CD4-positive, CD25-positive, alpha-beta regulatory T cell (primary cell): Measurements from ENCODE around the gene PBX1. TPM values are rescaled to one million over a fixed set of nuclear protein-coding genes. Genes with fewer than 3 reads are reported as not detected.

Experiments used
- ATAC-seq, 2 donors: fragments of 150-1000 bp; cut with Tn5 transposase; one replicate each; pipeline ENCODE4 v1.10.0; 2021; ENCODE audit warnings: low read depth in 2 of 2, moderate number of reproducible peaks in 2 of 2, moderate library complexity in 1 of 2
- DNase-seq, 3 donors: peaks; one replicate each; pipeline versions ENCODE4 v3.0.0 to v3.0.0-alpha.2; 2012 to 2022; ENCODE audit warnings: mixed read lengths in 1 of 3
- H3K27ac ChIP-seq: one replicate; pipeline ENCODE4 v1.7.0; 2013; ENCODE audit warnings: mild to moderate bottlenecking, low read length; ENCODE audit not compliant: insufficient read depth, poor library complexity, severe bottlenecking
- H3K27me3 ChIP-seq: one replicate; pipeline ENCODE4 v1.7.0; 2013; ENCODE audit warnings: low read length; ENCODE audit not compliant: control insufficient read depth, insufficient read depth
- H3K36me3 ChIP-seq: one replicate; pipeline ENCODE4 v1.7.0; 2013; ENCODE audit warnings: mild to moderate bottlenecking, low read length, moderate library complexity; ENCODE audit not compliant: control insufficient read depth, insufficient read depth
- H3K4me1 ChIP-seq: 2 replicates; pipeline ENCODE4 v1.7.0; 2013; ENCODE audit warnings: mild to moderate bottlenecking, low read length; ENCODE audit not compliant: insufficient read depth, control insufficient read depth, poor library complexity, severe bottlenecking
- H3K4me3 ChIP-seq: one replicate; pipeline ENCODE4 v1.7.0; 2013; ENCODE audit warnings: low read depth, mild to moderate bottlenecking, low read length, moderate library complexity
- H3K9me3 ChIP-seq, 2 experiments: 1 replicate in 1 of 2; 2 replicates in 1 of 2; pipeline ENCODE4 v1.7.0; 2013; ENCODE audit warnings: low read length in 2 of 2, mild to moderate bottlenecking in 1 of 2, moderate library complexity in 1 of 2; ENCODE audit not compliant: control insufficient read depth in 2 of 2
- H3K27ac Mint-ChIP-seq, 3 donors: one replicate each; pipeline ENCODE4 v1.8.0; 2020 to 2022; ENCODE audit warnings: mild to moderate bottlenecking in 3 of 3, mixed read lengths in 3 of 3, moderate library complexity in 2 of 3
- H3K27me3 Mint-ChIP-seq: one replicate; pipeline ENCODE4 v1.8.0; 2022; ENCODE audit warnings: mild to moderate bottlenecking, mixed read lengths
- H3K36me3 Mint-ChIP-seq: one replicate; pipeline ENCODE4 v1.8.0; 2020; ENCODE audit warnings: mixed read lengths
- H3K4me1 Mint-ChIP-seq, 4 donors: one replicate each; pipeline ENCODE4 v1.8.0; 2020 to 2022; ENCODE audit warnings: mixed read lengths in 4 of 4, mild to moderate bottlenecking in 1 of 4
- H3K4me3 Mint-ChIP-seq, 4 donors: one replicate each; pipeline ENCODE4 v1.8.0; 2020 to 2022; ENCODE audit warnings: mild to moderate bottlenecking in 4 of 4, mixed read lengths in 4 of 4, moderate library complexity in 3 of 4
- H3K9me3 Mint-ChIP-seq, 7 donors: one replicate each; pipeline ENCODE4 v1.8.0; 2020 to 2022; ENCODE audit warnings: mixed read lengths in 7 of 7, mild to moderate bottlenecking in 3 of 7, moderate library complexity in 2 of 7
- polyA plus RNA-seq, 4 donors: library from polyadenylated mRNA; unstranded; fragments of 300-500 nt; fragmentation: Illumina TruSeq; gene quantifications; one replicate each; pipeline ENCODE4 v1.2.3, GENCODE V29; 2021
- total RNA-seq: library from RNA; stranded (reverse); gene quantifications from one replicate; pipeline ENCODE4 v1.2.3, GENCODE V29; 2022

Gene PBX1
- total and polyA plus RNA-seq, 5 donors from 2014 or later = 0.03 to 1.7 (median 0.10) TPM; not detected in 2

DNA sequence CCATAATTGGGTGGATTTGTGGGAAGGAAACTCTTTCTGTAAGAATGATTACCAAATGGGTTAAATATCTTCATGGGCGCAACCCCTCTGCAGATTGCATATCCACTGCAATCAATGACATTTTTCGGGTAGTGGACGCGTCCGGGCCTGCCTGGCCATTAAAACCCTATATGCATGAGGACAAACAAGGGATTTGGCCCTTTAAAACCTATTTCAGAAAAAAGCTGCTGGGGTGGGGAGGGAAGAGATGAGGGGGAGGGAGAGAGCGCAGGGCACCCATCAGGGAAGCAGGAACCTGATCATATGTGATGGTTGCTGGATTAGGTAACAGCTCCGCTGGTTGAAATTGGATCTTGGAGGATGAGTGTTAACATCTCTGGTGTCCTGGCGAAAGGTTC, 228.8 kb downstream of the PBX1 start:
- Histone ChIP-seq H3K36me3 (no peaks in the 10 kb centered on the region), H3K4me1 (no peaks in the 10 kb centered on the region), H3K27me3 (no peaks in the 10 kb centered on the region), H3K27ac (no peak overlapping the region), H3K4me3 (no peak overlapping the region), H3K9me3 (no peaks in the 10 kb centered on the region)
- ATAC-seq (no peak), DNase-seq (no peak)
- H3K4me1 Mint-ChIP-seq = peaks cover 0 to 4% (median 2%) of the 10 kb centered on the region in 4 donors
- peaks cover 11% of the 10 kb centered on the region for H3K27me3 Mint-ChIP-seq
- no peaks in the 10 kb centered on the region for H3K36me3 Mint-ChIP-seq
- H3K27ac Mint-ChIP-seq = no peak overlapping the region
- no peak overlapping the region for H3K4me3 Mint-ChIP-seq
- H3K9me3 Mint-ChIP-seq = peaks cover 0 to 5% (median 0%) of the 10 kb centered on the region in 7 donors

DNA sequence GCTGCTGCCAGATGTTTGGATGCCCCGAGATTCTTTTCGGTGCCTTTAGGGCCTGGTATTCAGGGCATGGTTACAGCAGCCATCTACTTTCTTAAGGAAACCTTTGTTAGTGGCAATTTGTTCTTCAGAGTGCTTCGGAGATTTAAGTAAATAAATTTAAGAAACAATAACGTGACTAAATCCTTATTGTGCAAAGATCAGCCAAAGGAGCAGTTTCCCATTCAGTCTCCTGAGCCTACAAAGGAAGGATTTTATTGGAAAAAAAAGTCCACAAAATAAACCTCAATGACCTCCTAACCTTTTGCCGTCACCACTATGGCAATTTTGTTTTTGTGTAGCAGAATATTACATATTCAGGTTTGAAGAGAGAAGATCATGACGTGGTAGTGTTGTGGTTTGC, 231.1 kb downstream of the PBX1 start:
- Histone ChIP-seq H3K9me3 (no peaks in the 10 kb centered on the region), H3K36me3 (no peaks in the 10 kb centered on the region), H3K4me3 (no peak overlapping the region), H3K27me3 (no peaks in the 10 kb centered on the region), H3K4me1 (no peaks in the 10 kb centered on the region), H3K27ac (no peak overlapping the region)
- H3K27ac Mint-ChIP-seq = no peak overlapping the region
- H3K9me3 Mint-ChIP-seq = peaks cover 0 to 5% (median 0%) of the 10 kb centered on the region in 7 donors
- peaks cover 0 to 4% (median 2%) of the 10 kb centered on the region in 4 donors for H3K4me1 Mint-ChIP-seq
- ATAC-seq (no peak), DNase-seq (no peak)
- H3K27me3 Mint-ChIP-seq = peaks cover 11% of the 10 kb centered on the region
- H3K4me3 Mint-ChIP-seq = no peak overlapping the region
- no peaks in the 10 kb centered on the region for H3K36me3 Mint-ChIP-seq

DNA sequence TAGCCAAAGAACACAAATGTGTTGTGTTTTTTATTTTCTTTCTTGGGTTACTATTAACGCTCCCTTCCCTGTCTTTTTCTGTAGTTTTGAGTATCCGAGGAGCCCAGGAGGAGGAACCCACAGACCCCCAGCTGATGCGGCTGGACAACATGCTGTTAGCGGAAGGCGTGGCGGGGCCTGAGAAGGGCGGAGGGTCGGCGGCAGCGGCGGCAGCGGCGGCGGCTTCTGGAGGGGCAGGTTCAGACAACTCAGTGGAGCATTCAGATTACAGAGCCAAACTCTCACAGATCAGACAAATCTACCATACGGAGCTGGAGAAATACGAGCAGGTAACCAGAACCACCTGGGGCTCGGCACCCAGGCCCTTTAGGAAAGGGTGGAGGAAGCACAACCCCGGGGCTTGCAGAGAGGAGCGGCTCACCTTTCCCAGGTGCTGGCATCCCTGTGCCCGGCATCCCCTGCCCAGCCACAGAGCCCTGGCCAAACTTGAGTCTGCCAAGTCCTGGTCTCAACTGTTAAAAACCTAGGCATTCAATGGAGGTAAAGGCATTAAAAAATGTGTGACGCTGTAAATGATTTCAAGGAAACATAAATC, 233.5 kb downstream of the PBX1 start:
- Histone ChIP-seq H3K9me3 (no peaks in the 10 kb centered on the region), H3K4me1 (no peaks in the 10 kb centered on the region), H3K4me3 (no peak overlapping the region), H3K27me3 (no peaks in the 10 kb centered on the region), H3K27ac (no peak overlapping the region), H3K36me3 (no peaks in the 10 kb centered on the region)
- peaks cover 7% of the 10 kb centered on the region for H3K27me3 Mint-ChIP-seq
- H3K4me3 Mint-ChIP-seq = no peak overlapping the region
- peaks cover 0 to 3% (median 0%) of the 10 kb centered on the region in 7 donors for H3K9me3 Mint-ChIP-seq
- ATAC-seq (no peak), DNase-seq (no peak)
- H3K4me1 Mint-ChIP-seq = no peaks in the 10 kb centered on the region
- H3K36me3 Mint-ChIP-seq = no peaks in the 10 kb centered on the region
- H3K27ac Mint-ChIP-seq = no peak overlapping the region

DNA sequence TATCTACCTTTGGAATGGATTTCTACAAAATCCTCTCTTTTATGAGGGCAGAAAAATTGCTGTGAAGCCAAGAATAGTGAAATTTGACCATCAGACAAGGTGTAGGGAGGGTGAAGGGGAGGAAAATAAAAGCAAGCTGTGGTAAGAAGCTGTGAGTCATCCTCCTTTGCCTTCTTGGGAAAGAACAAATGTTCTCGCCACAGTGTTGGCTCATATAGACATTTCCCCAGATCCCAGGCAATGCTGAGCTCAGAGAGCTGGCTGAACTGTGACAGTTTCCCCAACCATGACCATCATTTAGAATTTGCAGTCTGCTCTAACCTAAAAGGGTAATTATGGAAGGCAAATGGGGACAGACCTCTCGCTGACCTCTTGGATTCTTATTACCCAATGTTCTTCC, 235.4 kb downstream of the PBX1 start:
- H3K36me3 Mint-ChIP-seq = no peaks in the 10 kb centered on the region
- Histone ChIP-seq H3K36me3 (no peaks in the 10 kb centered on the region), H3K9me3 (no peaks in the 10 kb centered on the region), H3K27ac (no peak overlapping the region), H3K4me3 (no peak overlapping the region), H3K27me3 (no peaks in the 10 kb centered on the region), H3K4me1 (no peaks in the 10 kb centered on the region)
- ATAC-seq (no peak), DNase-seq (no peak)
- H3K4me1 Mint-ChIP-seq = no peaks in the 10 kb centered on the region
- H3K9me3 Mint-ChIP-seq = peaks cover 0 to 3% (median 0%) of the 10 kb centered on the region in 7 donors
- no peak overlapping the region for H3K27ac Mint-ChIP-seq
- H3K27me3 Mint-ChIP-seq = peaks cover 7% of the 10 kb centered on the region
- no peak overlapping the region for H3K4me3 Mint-ChIP-seq

DNA sequence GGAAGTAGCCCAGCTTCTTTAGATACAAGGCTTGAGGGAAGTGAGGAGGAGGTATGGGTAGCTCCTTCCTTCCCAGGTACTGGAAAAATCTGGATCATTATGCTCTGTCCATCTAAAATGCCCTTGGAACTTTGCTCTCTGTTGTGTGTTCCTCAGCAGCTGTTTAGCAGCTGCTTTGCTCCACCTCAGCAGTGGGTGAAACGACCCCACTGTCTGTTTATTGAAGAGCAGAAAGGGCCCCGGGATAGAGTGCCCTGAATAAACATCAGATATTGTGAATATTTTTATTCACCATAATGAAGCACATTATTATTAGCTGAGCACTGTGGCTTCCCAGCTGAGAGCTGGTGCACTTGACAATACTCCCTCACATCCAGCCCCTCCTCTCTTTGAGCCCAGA, 237.9 kb downstream of the PBX1 start:
- Mint-ChIP-seq H3K27ac (no peak overlapping the region), H3K4me3 (no peak overlapping the region), H3K27me3 (no peaks in the 10 kb centered on the region), H3K4me1 (no peaks in the 10 kb centered on the region), H3K9me3 (peaks cover 0 to 2% (median 0%) of the 10 kb centered on the region in 7 donors), H3K36me3 (no peaks in the 10 kb centered on the region)
- DNase-seq (no peak), ATAC-seq (no peak)
- Histone ChIP-seq H3K4me1 (no peaks in the 10 kb centered on the region), H3K4me3 (no peak overlapping the region), H3K36me3 (no peaks in the 10 kb centered on the region), H3K27me3 (no peaks in the 10 kb centered on the region), H3K9me3 (no peaks in the 10 kb centered on the region), H3K27ac (no peak overlapping the region)

DNA sequence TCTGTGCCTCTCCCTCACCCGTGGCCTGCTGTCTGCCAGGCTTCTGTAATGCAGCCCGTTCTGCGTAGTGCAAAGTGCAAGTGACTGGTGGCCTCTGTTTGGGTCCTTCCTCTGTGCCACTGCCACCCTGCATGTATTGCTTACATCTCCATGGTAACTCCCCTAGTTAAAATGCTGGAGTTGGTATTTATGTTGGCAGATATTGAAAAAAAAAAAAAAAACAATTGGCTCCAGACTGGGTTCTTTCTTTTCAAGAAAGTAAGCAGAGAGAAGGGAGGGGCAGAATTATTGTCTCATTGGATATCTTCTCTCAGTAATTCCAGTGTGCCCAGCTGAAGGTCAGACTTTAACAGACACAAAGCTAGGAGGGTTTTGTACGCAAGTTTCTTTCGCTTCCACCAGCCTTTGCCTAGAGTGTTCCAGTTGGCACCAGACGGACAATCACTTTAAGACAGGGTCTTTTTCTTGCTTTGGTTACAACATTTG, 242.3 kb downstream of the PBX1 start:
- H3K4me3 ChIP-seq = no peak overlapping the region
- no peaks in the 10 kb centered on the region for H3K4me1 ChIP-seq
- no peak overlapping the region for H3K27ac ChIP-seq
- H3K27me3 ChIP-seq = no peaks in the 10 kb centered on the region
- Mint-ChIP-seq H3K9me3 (peaks cover 0 to 2% (median 0%) of the 10 kb centered on the region in 7 donors), H3K27me3 (no peaks in the 10 kb centered on the region), H3K4me3 (no peak overlapping the region), H3K27ac (no peak overlapping the region), H3K4me1 (no peaks in the 10 kb centered on the region), H3K36me3 (no peaks in the 10 kb centered on the region)
- no peak for DNase-seq
- no peaks in the 10 kb centered on the region for H3K9me3 ChIP-seq
- no peak for ATAC-seq
- no peaks in the 10 kb centered on the region for H3K36me3 ChIP-seq

DNA sequence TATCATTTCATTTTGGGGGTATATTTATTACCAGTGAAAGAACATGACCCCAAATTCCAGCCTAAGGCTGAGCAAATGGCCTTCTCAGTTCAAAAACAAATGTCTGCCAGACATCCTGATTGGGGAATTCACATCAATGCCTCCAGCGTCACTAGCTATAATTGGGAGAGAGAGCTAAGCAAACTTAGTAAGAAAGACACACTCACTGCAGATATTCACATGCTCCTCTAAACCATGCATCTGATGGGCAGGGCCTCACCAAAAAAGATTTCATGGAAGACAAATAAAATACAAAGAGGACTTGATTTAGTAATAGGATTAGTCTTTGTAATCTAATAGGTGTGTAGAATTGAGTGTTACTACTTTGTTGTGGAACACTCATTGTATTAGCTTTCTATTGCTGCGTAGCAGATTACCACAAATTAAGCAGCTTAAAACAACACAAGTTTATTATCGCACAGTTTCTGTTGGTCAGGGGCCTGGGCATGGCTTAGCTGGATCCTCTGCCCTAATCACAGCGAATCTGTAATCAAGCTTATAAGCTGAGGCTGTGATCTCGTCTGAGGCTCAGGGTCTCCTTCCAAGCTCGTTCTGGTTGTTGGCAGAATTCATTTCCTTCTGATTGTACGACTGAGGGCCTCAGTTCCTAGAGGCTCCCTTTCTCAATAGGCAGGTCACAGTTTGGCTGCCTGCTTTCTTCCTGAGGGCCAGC, 243.0 kb downstream of the PBX1 start:
- Mint-ChIP-seq H3K27me3 (no peaks in the 10 kb centered on the region), H3K9me3 (peaks cover 0 to 4% (median 0%) of the 10 kb centered on the region in 7 donors), H3K4me1 (no peaks in the 10 kb centered on the region), H3K36me3 (no peaks in the 10 kb centered on the region), H3K4me3 (no peak overlapping the region), H3K27ac (no peak overlapping the region)
- no peak for ATAC-seq
- Histone ChIP-seq H3K4me3 (no peak overlapping the region), H3K4me1 (no peaks in the 10 kb centered on the region), H3K27ac (no peak overlapping the region), H3K36me3 (no peaks in the 10 kb centered on the region), H3K27me3 (no peaks in the 10 kb centered on the region), H3K9me3 (no peaks in the 10 kb centered on the region)
- DNase-seq = no peak
